Activated CD8-positive, alpha-beta memory T cell treated with anti-CD3 and anti-CD28 coated beads for 24 hours (primary cell): ENCODE data around the gene PIGM.

Source experiments
- DNase-seq: peaks from one replicate; pipeline ENCODE4 v3.0.0-alpha.2; 2020

The PIGM gene

DNA sequence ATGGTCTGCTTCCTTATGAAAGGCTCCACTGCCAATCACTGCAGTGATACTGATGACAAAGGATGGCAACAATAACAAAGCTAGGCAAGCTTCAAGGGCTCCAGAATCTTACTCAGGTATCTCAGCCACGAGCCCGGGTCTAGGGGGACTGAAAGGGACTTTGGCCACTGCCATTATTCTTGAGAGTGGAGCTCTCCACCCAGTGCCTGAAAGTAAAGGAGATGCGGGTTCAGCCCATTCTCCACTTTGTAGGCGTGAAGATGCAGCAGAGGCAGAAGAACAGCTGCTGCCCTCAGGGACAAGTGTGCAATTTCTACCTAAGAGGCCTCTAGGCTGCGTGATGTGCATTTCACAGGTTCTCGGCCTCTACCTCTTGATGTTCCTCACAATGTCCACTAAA is 46.3 kb downstream of the PIGM start:
- no peak for DNase-seq

GRCh38 chr1:159983681-159984080 is 48.1 kb downstream of the PIGM start:
- DNase-seq, result no peak

- DNase-seq, result no peak
These were observed 49.5 kb downstream of the PIGM start for GRCh38 chr1:159982280-159982679.

DNA sequence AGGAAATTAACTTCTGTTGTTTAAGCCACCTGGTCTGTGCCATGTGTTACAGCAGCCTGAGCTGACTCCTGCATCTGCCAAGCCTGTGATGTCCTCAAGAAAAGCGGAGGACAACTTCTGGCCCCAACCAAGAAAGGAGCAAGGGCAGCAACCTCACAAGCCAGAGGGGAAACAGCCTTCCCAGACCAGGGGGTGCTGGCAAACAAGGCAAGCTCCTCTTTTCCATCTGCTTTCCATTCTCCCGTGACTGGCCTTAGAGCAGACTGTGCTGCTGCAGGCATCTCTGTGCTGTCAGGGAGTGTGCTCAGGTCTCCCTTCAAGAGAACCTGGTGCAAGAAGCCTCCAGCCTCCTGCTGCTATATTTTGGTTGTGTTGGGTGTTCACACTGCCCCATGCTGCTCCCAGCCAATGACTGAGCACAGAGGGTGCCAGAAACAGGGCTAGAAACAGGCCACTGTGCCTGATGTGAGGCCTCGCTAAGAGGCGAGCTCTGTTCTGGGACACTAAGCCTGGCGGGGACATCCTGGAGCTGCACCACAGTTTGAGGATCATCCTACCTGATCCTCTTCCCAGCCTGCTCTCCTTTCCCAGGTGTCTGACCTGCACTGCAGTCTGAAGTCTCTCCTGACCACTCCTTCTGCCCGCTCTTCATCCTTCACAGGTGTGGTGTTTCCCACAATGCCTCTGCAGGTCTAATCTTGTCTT is 50.3 kb downstream of the PIGM start:
- no peak for DNase-seq

- no peak for DNase-seq
These were observed 51.0 kb downstream of the PIGM start for GRCh38 chr1:159980786-159981185.

- no peak for DNase-seq
These were observed 51.7 kb downstream of the PIGM start for GRCh38 chr1:159980076-159980475.

GRCh38 chr1:159979257-159979656 is 52.5 kb downstream of the PIGM start:
- no peak for DNase-seq

DNA sequence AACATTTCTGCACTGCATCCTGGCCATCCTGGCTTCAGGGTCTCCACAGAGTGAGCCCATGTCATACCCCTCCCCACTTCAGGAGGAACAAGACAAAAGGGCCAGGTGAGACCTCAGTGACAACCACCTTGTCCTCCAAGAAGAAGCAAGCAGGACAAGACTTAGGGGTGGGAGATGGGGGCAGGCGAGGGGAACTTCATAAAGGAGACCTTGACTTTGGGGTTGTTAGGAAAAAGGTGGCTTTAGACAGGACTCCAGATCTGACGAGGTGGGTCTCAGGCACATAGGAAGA is 53.7 kb downstream of the PIGM start:
- DNase-seq, result no peak

- DNase-seq, result no peak
These were observed 54.3 kb downstream of the PIGM start for GRCh38 chr1:159977364-159978106.
